GM12801 (cell line): ENCODE measurements around the gene TTC38.

Source experiments
- TF ChIP-seq, protein P1 (sequence below): IDR thresholded peaks from one replicate; pipeline ENCODE4 v1.5.1; 2011; ENCODE audit warnings: control low read depth; ENCODE audit not compliant: insufficient read length; ENCODE audit errors: extremely low read depth

The TTC38 gene

DNA sequence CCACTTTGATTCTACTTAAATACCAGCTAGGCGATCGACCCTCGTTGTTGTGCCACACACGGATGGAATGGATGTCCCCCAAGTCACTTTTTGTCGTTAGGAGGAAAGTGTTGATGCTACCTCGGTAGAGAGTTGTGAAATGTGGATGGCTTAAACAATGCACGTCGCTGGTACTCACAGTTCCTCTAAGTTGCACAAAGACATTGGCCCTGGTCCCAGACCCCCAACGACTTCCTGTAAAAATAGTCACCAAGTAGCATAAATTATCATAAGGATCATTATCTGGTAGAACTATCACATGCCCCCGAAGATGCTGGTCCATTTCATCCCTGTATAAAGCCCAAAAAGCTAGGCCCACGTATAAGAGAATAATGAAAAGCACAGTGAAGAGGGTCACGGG lies 8.4 kb upstream of the TTC38 start:
- TF ChIP-seq, protein P1, sequence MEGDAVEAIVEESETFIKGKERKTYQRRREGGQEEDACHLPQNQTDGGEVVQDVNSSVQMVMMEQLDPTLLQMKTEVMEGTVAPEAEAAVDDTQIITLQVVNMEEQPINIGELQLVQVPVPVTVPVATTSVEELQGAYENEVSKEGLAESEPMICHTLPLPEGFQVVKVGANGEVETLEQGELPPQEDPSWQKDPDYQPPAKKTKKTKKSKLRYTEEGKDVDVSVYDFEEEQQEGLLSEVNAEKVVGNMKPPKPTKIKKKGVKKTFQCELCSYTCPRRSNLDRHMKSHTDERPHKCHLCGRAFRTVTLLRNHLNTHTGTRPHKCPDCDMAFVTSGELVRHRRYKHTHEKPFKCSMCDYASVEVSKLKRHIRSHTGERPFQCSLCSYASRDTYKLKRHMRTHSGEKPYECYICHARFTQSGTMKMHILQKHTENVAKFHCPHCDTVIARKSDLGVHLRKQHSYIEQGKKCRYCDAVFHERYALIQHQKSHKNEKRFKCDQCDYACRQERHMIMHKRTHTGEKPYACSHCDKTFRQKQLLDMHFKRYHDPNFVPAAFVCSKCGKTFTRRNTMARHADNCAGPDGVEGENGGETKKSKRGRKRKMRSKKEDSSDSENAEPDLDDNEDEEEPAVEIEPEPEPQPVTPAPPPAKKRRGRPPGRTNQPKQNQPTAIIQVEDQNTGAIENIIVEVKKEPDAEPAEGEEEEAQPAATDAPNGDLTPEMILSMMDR, result no peak

DNA sequence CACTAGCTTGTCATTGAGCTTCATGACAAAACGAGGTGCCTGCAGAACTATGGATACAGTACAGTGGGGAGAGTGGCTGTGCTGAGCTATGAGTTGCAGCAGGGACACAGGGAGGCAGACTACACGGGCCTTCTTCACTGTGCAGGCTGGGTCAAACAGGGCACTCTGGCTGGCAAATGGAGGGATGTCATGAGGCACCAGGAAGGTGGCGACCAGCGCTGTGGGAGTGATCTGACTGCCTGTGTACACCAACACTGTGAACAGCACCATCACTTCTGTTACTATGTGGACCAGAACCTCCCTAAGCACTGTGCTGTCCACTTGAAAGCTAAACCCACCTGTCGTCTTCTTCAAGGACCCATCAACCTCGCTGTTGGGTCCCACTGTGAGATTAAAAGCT lies 7.8 kb upstream of the TTC38 start:
- TF ChIP-seq, protein P1, result no peak

DNA sequence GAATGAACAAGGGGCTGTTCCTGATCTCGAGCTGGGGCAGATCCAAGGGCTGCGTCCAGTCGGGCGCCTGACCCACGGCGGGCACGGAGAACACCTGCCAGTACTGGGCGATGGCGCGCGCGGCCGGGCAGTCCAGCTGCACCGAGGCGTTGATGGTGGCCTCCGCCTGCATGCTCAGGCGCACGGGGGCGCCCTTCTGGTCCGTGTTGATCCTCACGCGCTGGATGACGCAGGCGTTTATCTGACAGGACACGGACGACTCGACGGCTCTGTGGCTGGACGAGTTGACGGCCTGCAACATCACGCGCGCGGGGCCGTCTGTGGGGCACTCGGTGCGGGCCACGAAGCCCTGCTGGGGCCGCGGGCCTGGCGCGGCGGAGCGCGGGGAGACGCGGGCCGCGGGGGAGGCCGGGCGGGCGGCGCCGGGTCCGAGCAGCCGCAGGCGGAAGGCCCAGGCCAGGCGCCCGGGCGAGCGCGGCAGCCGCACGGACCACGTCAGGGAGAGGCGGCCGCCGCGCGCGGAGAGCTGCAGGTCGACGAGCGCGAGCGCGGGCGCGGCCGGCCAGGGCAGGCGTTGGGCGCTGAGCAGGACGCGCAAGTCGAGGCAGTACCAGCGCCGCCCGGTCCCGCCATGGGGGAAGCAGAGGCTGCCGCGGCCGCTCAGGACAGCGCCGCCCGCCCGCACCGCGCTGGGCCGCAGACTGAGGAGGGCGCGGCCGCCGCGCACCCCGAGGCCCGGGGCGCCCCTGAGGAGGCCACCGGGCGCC lies 5.2 kb upstream of the TTC38 start:
- TF ChIP-seq, protein P1, result no peak

DNA sequence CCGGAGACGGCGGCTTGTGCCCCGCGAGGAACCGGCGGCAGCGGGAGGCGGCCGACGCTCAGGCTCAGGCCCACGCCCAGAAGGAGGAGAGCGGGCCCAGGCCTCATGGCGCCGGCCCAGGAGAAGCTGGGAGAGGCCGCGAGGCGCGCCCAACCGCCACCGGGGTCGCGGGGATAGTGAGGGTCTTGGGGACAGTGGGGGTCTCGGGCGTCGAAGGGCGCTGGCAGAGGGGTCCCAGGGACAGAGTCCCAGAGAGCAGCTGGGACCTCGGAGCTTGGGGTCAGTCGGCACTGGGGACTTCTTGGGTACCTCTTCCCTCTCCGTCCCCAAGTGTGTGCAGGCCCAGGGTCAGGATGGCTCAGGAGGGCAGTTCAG lies 4.6 kb upstream of the TTC38 start, which contains the start of gene PKDREJ:
TSS of gene PKDREJ (minus strand) at position 128 of the 375 bp plus-strand sequence. CDS start at position 107, 21 bp downstream.
- TF ChIP-seq, protein P1, result no peak

DNA sequence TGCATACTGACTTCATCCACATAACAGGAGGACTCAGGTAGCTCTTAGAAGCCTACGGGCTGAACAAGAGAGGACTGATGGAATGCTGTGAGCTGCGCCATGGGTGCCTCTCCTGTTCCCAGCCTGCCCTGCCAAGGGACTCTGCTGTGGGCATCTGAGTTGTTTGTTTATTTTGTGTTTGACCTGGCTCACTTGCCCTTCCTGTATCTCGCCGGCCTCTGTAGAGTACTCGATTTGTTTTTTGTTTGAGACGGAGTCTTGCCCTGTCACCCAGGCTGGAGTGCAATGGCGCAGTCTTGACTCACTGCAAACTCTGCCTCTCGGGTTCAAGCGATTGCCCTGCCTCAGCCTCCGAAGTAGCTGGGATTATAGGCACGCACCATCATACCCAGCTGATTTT lies 1.8 kb downstream of the TTC38 start:
- TF ChIP-seq, protein P1, result no peak

DNA sequence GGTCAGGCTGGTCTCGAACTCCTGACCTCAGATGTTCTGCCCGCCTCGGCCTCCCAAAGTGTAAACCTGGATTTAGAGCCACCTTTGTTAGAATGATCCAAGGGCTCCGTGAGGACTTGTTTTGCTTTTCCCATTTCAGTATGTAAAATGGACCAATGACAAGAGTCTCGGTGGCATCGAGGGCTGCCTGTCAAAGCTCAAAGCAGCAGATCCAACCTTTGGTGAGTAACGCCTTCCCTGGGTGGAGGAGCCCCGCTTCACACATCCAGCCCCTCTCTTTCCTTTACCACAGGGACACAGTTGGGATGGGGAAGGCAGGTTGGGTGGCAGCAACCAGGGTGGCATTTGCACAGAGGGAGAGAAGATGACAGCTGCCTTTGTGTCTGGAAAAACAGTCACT lies 4.4 kb downstream of the TTC38 start:
- TF ChIP-seq, protein P1, result no peak

DNA sequence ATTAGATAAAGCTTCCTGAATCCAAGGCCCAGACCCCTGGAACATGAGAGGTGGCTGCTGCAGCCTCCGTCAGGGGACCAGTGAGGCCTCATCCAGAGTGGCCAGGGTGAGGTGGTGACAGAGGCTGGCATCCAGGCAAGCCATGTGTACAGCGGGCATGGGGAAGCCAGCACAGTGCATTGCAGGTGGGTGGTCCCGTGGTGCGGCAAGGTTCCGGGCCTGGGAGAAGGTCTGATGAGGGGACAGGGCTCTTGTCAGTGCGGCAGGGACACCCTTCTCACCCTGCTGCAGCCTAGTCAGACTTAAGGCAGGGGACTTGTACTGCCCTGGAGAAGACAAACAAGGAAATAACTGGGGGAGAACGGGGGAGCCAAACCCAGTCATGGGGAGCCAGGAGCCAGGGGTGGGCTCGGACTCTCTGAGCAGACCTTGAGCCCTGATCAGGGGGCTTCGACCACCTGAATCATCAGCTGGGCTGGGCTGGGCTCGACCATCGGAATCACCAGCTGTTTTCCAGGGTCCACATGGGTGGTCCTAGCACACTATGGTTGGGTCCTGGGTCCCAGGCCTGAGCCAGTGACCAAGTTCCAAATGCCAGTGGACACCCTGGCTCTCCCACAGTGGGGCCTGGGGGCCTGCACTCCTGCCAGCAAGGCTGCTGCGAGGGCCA lies 5.1 kb downstream of the TTC38 start:
- TF ChIP-seq, protein P1, result no peak
